T-helper 1 cell treated with Interleukin-12 subunit alpha and Interleukin-12 subunit beta and Interleukin-4 antibody, amounts not matched to agents 30 μg/mL and 1 μg/mL, for 36 hours (primary cell): ENCODE data around the gene GLIPR1.
"Not testable (repeated sequence)": the region's sequence is repeated elsewhere in the genome, so short reads cannot be mapped to it uniquely, and the experiment has no call there.

Experiments
- H3K27ac Mint-ChIP-seq: one replicate; pipeline ENCODE4 v1.8.0; 2021; ENCODE audit warnings: mild to moderate bottlenecking, mixed read lengths
- H3K27me3 Mint-ChIP-seq: one replicate; pipeline ENCODE4 v1.8.0; 2021; ENCODE audit warnings: low read depth, mixed read lengths
- H3K36me3 Mint-ChIP-seq: one replicate; pipeline ENCODE4 v1.8.0; 2021; ENCODE audit warnings: low read depth, mixed read lengths
- H3K4me1 Mint-ChIP-seq: one replicate; pipeline ENCODE4 v1.8.0; 2021; ENCODE audit warnings: low read depth, mixed read lengths
- H3K4me3 Mint-ChIP-seq: one replicate; pipeline ENCODE4 v1.8.0; 2021; ENCODE audit warnings: mild to moderate bottlenecking, moderate library complexity, mixed read lengths
- H3K9me3 Mint-ChIP-seq: one replicate; pipeline ENCODE4 v1.8.0; 2021; ENCODE audit warnings: mixed read lengths

GLIPR1 gene

DNA sequence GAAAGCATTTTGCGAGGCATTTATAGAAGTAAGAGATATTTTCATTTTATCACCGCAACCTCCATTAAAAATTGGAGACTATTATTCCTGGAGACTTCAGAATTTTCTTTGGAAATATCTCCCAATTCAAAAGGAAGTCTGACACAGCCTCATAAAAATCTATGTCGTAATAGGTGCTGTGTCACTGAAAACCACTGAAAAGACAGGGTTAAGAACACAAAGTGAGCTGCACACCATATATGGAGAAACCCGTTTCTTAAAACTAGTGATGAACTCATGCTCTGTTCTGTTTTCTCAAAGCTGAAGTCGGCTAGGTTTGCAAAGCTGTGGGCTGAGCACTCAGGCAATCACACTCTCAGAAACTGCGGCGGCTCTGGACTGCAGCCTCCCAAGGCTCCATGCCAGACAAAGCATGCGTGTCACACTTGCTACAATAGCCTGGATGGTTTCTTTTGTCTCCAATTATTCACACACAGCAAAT is at the start of gene GLIPR1:
Gene GLIPR1 (plus strand): TSS at position 287 of the 481 bp plus-strand sequence. CDS start 126 bp downstream, at position 413.
- Mint-ChIP-seq H3K9me3 (no peaks in the 10 kb centered on the region), H3K36me3 (peaks cover 9% of the 10 kb centered on the region), H3K27ac (peak within 1 kb of the TSS; percentile 94), H3K4me1 (peaks cover 60% of the 10 kb centered on the region), H3K27me3 (no peaks in the 10 kb centered on the region), H3K4me3 (peak within 1 kb of the TSS; percentile 81)

GRCh38 chr12:75432924-75433323 is 47.6 kb upstream of the GLIPR1 start:
- Mint-ChIP-seq H3K27me3 (peaks cover 8% of the 10 kb centered on the region), H3K27ac (no peak overlapping the region), H3K4me3 (no peak overlapping the region), H3K36me3 (no peaks in the 10 kb centered on the region), H3K4me1 (peaks cover 2% of the 10 kb centered on the region), H3K9me3 (peaks cover 37% of the 10 kb centered on the region)

- H3K4me3 Mint-ChIP-seq, result no peak overlapping the region
- peaks cover 15% of the 10 kb centered on the region for H3K27me3 Mint-ChIP-seq
- peaks cover 6% of the 10 kb centered on the region for H3K4me1 Mint-ChIP-seq
- H3K27ac Mint-ChIP-seq, result no peak overlapping the region
- H3K36me3 Mint-ChIP-seq, result peaks cover 1% of the 10 kb centered on the region
- H3K9me3 Mint-ChIP-seq, result peaks cover 20% of the 10 kb centered on the region
Measured at GRCh38 chr12:75437564-75437963, 43.0 kb upstream of the GLIPR1 start.

- H3K4me1 Mint-ChIP-seq, result peaks cover 6% of the 10 kb centered on the region
- no peak overlapping the region for H3K4me3 Mint-ChIP-seq
- peaks cover 1% of the 10 kb centered on the region for H3K36me3 Mint-ChIP-seq
- no peak overlapping the region for H3K27ac Mint-ChIP-seq
- H3K9me3 Mint-ChIP-seq, result peaks cover 20% of the 10 kb centered on the region
- H3K27me3 Mint-ChIP-seq, result peaks cover 15% of the 10 kb centered on the region
Measured at GRCh38 chr12:75438059-75438754, 42.3 kb upstream of the GLIPR1 start.

DNA sequence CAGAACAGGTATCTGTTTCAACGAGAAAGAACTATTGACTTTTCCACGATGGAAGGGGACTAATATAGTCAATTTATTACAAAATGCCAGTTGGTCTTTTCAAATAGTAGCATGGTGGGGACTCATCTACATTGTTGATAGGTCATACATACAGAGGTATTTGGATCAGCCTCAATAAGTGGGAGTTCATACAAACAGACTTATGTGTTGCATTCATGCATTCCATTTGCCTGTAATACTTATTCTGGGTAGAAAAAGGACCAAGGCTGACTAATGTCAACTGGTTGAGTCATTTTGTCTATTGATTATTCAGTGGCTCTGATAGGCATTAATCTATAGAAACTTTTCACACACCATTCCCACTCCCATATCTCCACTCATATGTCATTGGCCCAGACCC is 41.5 kb upstream of the GLIPR1 start:
- Mint-ChIP-seq H3K4me3 (no peak overlapping the region), H3K4me1 (peaks cover 6% of the 10 kb centered on the region), H3K27me3 (peaks cover 22% of the 10 kb centered on the region), H3K27ac (no peak overlapping the region), H3K9me3 (peaks cover 20% of the 10 kb centered on the region), H3K36me3 (peaks cover 1% of the 10 kb centered on the region)

DNA sequence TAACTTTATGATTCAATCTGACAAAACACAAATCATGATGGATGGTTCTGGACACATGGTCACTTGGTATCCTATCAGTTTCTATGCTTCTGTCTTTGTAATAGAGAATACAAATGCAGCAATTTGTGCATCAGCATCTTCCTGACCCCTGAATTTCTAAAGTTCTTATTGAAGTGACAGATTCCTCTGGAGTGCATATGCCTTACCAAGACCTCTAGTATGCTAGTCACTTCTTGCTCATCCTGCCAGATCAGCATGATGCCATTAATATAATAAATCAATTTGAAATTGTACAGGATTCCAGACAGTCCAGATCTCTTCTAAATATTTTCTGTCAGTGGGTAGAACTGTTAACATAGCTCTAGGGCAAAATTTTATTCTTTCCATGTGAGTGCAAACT is 40.6 kb upstream of the GLIPR1 start:
- Mint-ChIP-seq H3K36me3 (peaks cover 1% of the 10 kb centered on the region), H3K4me1 (peaks cover 6% of the 10 kb centered on the region), H3K9me3 (peaks cover 19% of the 10 kb centered on the region), H3K27me3 (peaks cover 23% of the 10 kb centered on the region), H3K27ac (no peak overlapping the region), H3K4me3 (no peak overlapping the region)

GRCh38 chr12:75441687-75442449 is 38.7 kb upstream of the GLIPR1 start:
- H3K4me3 Mint-ChIP-seq, H3K36me3 Mint-ChIP-seq, H3K4me1 Mint-ChIP-seq, H3K27ac Mint-ChIP-seq: not testable (repeated sequence)
- Mint-ChIP-seq H3K27me3 (peaks cover 28% of the 10 kb centered on the region), H3K9me3 (peaks cover 12% of the 10 kb centered on the region)

DNA sequence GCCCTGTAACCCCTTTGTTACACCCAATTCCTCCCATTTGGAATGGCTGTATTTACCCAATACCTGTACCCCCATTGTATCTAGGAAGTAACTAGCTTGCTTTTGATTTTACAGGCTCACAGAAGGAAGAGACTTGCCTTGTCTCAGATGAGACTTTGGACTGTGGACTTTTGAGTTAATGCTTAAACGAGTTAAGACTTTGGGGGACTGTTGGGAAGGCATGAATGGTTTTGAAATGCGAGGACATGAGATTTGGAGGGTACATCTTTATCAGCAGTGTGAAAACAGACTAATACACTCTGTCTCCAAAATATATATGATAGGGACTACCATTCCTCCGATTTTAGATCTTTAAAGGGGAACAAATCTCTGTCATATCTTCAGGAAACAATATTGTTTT is 38.1 kb upstream of the GLIPR1 start:
- H3K36me3 Mint-ChIP-seq, H3K9me3 Mint-ChIP-seq, H3K27ac Mint-ChIP-seq, H3K4me3 Mint-ChIP-seq, H3K4me1 Mint-ChIP-seq: not testable (repeated sequence)
- H3K27me3 Mint-ChIP-seq, result peaks cover 28% of the 10 kb centered on the region

DNA sequence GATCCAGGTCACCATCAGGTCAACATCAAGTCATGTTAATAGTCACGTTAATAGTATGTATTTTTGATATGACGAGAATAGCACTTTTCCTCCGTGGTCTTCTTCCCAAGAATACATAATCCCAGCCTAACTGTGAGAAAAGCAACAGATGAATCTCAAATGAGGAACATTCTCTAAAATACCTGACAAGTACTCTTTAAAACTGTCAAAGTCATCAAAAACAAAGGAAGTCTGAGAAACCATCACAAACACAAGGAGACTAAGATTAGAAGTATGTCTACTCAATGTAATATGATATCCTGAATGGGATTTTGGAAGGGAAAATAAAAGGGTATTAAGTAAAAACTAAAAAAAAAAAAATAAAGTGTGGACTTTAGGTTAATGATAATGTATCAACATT is 36.8 kb upstream of the GLIPR1 start:
- Mint-ChIP-seq H3K27me3 (peaks cover 32% of the 10 kb centered on the region), H3K9me3 (peaks cover 6% of the 10 kb centered on the region), H3K4me3 (no peak overlapping the region), H3K4me1 (no peaks in the 10 kb centered on the region), H3K27ac (no peak overlapping the region), H3K36me3 (peaks cover 1% of the 10 kb centered on the region)

DNA sequence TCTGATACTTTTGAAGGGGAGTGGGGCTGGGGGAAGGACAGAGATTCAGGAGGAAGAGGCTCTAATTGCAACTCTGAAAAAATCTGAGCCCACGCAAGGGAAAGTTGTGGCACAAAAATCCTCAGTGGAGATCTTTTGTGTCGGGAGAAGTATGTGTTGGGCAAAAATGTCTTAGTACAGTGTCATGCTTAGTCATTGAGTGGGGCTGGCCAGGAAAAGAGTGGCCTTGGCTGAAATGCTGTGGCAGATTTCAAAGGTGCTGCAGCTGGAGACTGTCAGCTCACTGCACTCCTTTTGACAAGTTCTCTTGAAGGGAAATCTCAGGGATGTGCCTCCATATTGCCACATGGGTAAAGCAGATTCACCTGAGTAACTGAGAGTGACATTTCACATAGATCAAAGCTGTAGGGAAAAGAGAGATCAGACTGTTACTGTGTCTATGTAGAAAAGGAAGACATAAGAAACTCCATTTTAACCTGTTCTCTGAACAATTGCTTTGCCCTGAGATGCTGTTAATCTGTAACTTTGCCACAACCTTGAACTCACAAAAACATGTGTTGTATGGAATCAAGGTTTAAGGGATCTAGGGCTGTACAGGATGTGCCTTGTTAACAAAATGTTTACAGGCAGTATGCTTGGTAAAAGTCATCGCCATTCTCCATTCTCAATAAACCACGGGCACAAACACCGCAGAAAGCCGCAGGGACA is 36.0 kb upstream of the GLIPR1 start:
- Mint-ChIP-seq H3K27ac (no peak overlapping the region), H3K4me1 (no peaks in the 10 kb centered on the region), H3K4me3 (no peak overlapping the region), H3K9me3 (peaks cover 6% of the 10 kb centered on the region), H3K36me3 (peaks cover 1% of the 10 kb centered on the region), H3K27me3 (peaks cover 32% of the 10 kb centered on the region)

DNA sequence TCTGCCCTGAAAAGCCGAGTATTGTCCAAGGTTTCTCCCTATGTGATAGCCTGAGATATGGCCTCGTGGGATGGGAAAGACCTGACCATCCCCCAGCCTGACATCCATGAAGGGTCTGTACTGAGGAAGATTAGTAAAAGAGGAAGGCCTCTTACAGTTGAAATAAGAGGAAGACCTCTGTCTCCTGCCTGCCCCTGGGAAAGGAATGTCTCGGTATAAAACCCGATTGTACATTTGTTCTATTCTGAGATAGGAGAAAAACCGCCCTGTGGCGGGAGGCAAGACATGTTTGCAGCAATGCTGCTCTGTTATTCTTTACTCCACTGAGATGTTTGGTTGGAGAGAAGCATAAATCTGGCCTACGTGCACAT is 35.4 kb upstream of the GLIPR1 start:
- H3K27ac Mint-ChIP-seq, H3K36me3 Mint-ChIP-seq, H3K4me1 Mint-ChIP-seq, H3K4me3 Mint-ChIP-seq, H3K9me3 Mint-ChIP-seq: not testable (repeated sequence)
- peaks cover 37% of the 10 kb centered on the region for H3K27me3 Mint-ChIP-seq

DNA sequence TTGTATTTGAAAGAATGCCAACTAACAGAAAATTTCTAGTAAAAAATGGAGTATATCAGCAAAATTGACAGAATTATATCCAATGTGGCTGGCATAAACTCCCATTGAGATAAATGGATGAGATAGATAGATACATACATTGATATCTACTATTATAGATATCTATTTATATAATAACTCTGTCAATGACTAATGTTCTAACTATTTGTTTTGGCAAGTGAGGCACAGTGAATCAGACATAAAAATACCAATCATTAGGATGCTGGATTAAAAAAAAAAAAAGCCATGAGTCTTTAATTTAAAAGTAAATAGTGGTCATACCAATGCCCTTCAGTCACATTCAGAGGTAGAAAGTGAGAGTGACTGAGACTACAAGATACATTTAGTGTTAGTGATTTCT is 33.7 kb upstream of the GLIPR1 start:
- Mint-ChIP-seq H3K4me1 (no peaks in the 10 kb centered on the region), H3K27ac (no peak overlapping the region), H3K36me3 (no peaks in the 10 kb centered on the region), H3K27me3 (peaks cover 30% of the 10 kb centered on the region), H3K4me3 (no peak overlapping the region), H3K9me3 (no peaks in the 10 kb centered on the region)

GRCh38 chr12:75447691-75448393 is 32.7 kb upstream of the GLIPR1 start:
- H3K27ac Mint-ChIP-seq, result no peak overlapping the region
- H3K36me3 Mint-ChIP-seq, result no peaks in the 10 kb centered on the region
- H3K27me3 Mint-ChIP-seq, result peaks cover 25% of the 10 kb centered on the region
- H3K4me1 Mint-ChIP-seq, result no peaks in the 10 kb centered on the region
- no peak overlapping the region for H3K4me3 Mint-ChIP-seq
- H3K9me3 Mint-ChIP-seq, result no peaks in the 10 kb centered on the region

DNA sequence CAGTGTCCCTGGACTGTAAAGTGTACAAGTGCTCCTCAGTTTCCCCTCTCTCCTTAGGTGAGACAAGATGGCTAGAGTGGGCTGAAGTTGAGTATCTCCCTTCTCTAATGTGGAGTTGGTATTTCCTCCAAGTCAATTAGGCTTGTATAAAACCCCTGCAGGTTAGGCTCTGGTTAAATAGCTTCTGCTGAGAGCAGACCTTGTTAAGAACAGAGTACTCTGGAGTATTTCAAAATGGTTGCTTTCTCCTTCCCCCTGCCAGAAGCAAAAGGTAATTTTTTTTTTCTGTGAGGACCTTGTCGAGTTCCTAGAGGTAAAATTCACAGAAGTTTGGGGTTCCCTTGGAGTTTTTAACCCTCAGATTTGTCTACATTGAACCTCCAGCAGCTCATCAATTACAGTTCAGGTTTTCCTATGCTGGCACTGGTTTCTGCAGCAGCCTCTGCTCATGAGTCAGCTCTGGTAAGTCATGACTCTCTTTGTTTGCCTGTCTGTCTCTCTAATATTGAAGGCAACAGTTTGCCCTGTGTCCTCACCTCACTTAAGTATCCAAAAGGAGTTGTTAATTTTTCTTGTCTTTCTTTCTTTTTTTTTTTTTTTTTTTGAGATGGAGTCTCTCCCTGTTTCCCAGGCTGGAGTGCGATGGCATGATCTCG is 27.8 kb upstream of the GLIPR1 start:
- Mint-ChIP-seq H3K36me3 (peaks cover 7% of the 10 kb centered on the region), H3K27ac (no peak overlapping the region), H3K27me3 (peaks cover 14% of the 10 kb centered on the region), H3K9me3 (peaks cover 11% of the 10 kb centered on the region), H3K4me1 (peaks cover 15% of the 10 kb centered on the region), H3K4me3 (no peak overlapping the region)
